Islet precursor cell (in vitro differentiated cells): Measurements from ENCODE around the gene ZC3HAV1.
"Not testable (repeated sequence)": the region's sequence is repeated elsewhere in the genome, so short reads cannot be mapped to it uniquely, and the experiment has no call there.

Source experiments
- DNase-seq: peaks from one replicate; pipeline ENCODE4 v3.0.0-alpha.2; 2018

Gene ZC3HAV1

DNA sequence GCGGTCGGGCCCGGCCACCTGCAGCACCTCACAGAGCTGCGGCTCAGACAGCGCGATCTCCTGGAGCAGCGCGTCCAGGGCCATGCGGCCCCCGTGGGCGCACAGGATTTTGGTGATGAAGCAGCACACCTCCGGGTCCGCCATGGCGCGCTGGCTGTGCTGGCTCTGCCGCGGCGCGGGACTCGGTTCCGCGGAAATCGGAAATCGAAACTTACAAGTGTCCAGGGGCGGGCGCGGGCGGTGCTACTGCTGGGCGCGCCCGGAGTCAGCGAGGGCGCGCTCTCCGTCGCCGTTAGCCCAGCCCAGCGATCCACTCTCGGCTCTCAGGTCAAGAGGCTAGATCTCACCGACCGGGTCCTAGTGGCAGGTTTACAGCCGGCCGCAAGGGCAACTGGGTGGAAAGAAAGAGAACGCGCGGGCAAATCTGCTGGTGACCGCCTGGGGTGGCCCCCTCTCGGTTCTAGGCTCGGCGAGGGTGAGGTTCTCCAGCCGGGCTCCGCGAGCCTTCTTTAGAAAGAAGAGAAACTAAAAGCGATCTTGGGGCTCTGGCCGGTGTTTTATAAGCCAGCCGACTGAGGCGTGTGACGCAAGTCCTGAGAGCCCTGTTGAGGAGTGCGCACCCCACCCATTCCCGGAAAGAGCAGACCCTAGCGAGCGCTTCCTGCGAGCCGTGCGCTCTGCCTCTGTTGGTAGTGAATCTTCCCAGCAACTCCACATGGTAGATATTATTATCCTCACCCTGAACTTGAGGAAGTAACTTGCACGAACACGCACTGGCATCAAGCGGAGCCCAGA, at the start of gene ZC3HAV1:
TSS of gene ZC3HAV1 (minus strand) at position 533 of the 795 bp plus-strand sequence. CDS start at position 144, 389 bp downstream.
- peak; percentile 88 for DNase-seq

DNA sequence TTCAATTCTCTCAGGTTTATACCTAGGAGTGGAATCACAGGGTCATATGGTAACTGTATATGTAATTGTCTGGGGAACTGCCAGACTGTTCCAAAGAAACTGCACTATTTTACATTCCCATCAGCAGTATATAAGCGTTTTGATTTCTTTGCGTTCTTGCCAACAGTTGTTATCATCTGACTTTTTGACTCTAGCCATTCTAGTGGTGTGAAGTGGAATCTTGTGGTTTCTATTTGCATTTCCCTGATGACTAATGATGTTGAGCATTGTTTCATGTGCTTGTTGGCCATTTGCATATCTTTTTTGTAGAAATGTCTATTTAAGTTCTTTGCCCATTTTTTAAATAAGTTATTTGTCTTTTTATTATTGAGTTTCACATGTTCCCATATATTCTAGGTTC, 44.3 kb upstream of the ZC3HAV1 start:
- DNase-seq, result no peak

DNA sequence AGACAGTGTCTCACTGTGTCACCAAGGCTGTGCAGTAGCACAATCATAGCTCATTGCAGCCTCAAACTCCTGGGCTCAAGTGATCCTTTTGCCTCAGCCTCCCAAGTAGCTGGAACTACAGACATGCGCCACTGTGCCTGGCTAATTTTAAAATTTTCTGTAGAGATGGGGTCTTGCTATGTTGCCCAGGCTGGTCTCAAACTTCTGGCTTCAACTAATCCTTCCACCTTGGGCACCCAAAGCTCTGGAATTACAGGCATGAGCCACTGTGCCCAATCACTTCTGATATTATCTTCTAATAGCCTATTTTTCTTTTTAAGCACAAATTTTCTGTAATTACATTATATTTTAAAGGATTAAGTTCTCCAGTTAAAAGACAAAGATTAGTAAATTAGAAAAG, 42.6 kb upstream of the ZC3HAV1 start:
- DNase-seq, result no peak

DNA sequence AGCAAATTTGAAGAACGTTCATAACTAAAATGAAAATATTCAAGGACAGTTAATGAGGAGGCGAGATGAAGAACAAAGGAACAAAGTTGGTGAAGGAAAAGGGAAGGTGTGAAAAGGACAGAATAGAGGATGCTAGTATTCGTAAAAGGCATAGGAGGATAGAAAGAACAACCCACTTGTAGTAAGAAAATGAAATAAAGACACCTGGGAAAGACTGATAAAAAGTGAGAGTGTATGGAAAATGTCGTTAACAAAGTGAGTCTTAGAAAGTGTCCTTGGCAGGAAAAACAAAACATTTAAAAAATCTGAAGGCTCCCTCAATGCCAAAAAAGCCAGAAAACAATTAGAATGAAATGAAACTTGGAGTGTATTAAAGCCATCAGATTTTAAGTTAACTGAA, 29.6 kb upstream of the ZC3HAV1 start:
- DNase-seq, result no peak

DNA sequence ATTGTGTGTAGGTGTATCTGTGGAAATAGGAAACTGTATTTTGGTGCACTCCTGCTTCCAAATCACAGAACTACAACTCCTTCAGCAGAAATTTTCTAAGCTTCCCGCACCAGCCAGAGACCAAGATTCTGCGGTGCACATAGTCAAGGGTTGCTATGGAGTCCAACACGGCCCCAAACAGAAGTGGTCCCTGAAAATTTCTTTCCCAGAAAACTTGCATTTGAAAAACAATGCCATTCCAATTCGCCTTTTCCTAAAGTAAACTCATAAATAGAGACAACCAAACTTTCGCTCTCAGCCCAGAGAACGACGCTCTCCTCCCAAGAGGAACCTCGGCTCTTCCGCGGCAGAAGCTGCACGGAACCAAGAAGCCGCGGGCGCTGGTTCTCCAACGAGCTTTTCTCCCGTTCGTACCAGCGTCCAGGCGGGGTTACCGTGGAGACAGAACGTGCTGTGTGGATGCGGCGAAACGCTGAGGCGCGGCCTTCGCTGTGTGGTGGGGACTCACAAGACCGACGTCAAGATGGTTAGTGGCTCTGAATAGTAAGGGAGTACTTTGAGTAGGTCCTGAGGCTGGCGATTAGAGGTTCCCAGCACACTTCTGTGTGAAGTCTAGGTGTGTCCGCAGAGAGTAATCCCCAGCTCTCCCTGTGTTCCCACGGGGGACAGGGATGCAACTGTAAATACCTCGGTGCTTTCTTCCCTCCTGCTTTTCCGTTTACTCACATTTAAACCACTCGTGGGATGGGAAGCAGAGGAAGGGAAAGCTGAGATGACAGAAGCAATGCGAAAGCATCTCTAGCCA, 24.0 kb upstream of the ZC3HAV1 start:
- DNase-seq, result peak; percentile 91

DNA sequence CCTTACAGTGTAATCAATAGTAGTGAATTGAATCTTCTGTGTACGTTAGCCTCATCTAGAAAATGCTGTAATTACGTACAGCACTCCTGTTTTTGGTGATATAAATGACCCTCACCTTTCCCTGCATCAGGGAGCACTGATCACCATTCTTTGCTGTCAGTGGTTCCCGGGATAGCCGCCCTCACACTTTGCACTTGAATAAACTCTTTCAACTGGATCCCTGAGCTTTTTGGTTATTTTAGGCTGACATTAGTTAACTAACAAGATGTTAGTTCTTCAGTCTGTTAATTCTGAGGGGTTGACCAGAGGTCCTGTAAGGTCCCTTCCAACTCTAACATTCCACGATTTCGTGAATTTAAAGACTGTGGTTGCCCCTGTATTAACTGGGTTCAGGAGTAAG, 23.4 kb upstream of the ZC3HAV1 start:
- no peak for DNase-seq

DNA sequence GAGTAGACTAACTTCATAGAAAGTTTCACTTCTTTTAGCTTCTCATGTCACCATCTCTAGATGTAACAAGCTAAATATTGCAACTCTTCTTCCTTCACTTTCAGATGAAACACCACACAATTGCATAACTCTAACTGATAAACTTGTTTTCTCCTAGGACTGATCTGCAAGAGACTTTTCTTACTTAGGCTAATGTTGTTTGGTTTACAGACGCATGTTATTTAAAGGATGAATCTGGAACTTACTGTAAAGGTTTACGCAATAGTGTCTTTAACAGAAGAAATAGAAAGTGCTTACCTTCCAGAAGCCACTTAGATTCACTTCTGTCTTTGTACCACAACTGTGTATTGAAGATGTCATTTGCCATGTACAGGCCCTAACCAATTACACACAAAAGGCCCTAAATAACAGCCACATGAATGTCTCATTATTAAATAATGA, 22.1 kb upstream of the ZC3HAV1 start:
- DNase-seq, result no peak

DNA sequence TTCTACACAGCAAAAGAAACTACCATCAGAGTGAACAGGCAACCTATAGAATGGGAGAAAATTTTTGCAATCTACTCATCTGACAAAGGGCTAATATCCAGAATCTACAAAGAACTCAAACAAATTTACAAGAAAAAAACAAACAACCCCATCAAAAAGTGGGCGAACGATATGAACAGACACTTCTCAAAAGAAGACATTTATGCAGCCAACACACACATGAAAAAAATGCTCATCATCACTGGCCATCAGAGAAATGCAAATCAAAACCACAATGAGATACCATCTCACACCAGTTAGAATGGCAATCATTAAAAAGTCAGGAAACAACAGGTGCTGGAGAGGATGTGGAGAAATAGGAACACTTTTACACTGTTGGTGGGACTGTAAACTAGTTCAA, 20.3 kb upstream of the ZC3HAV1 start:
- DNase-seq, result not testable (repeated sequence)

DNA sequence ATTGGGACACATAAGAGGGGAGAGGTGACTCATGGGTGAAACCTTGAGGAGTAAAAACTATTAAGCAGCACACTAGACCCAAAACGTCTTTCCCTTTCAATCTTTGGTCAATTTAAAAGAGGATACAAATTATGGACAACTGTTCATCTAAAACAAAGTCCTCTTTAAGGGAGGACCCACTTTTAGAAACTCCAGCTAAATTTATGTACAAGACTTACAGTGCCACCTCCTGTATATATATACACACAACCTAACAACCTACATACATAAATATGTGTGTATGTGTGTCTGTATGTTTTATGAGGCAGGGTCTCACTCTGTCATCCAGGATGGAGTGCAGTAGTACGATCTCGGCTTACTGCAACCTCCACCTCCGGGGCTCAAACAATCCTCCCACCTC, 18.1 kb upstream of the ZC3HAV1 start:
- DNase-seq, result no peak

DNA sequence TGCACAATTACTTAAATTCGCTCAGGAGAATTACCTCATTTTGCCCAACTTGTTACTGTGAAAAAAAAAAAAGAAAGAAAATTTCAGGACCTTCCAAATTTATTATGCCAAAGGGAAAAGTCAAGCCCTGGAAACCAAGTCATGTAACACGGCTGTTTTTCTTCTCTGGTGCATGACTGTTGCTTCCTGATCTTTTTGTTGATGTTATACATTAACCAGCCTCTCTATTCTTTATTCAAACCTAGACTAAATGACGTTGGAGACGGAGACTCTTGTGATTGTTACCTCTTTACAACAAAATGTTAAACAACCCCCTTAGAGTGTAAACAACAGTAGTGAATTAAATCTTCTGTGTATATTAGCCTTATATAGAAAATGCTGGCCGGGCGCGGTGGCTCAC, 16.1 kb upstream of the ZC3HAV1 start:
- no peak for DNase-seq

DNA sequence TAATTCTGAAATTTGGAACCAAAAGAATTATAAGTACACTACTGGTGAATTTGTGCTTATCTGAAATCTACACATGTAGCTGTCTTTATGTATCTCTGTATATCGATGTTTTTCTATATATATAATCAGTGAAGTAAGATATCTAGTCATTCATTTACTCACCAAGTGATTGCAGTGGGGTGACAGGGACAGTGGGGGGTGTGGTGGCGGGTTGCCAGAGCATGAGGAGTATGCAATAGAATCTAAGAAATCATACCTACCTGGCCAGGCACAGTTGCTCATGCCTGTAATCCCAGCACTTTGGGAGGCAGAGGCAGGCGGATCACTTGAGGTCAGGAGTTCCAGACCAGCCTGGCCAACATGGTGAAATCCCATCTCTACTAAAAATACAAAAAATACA, 15.5 kb upstream of the ZC3HAV1 start:
- not testable (repeated sequence) for DNase-seq

DNA sequence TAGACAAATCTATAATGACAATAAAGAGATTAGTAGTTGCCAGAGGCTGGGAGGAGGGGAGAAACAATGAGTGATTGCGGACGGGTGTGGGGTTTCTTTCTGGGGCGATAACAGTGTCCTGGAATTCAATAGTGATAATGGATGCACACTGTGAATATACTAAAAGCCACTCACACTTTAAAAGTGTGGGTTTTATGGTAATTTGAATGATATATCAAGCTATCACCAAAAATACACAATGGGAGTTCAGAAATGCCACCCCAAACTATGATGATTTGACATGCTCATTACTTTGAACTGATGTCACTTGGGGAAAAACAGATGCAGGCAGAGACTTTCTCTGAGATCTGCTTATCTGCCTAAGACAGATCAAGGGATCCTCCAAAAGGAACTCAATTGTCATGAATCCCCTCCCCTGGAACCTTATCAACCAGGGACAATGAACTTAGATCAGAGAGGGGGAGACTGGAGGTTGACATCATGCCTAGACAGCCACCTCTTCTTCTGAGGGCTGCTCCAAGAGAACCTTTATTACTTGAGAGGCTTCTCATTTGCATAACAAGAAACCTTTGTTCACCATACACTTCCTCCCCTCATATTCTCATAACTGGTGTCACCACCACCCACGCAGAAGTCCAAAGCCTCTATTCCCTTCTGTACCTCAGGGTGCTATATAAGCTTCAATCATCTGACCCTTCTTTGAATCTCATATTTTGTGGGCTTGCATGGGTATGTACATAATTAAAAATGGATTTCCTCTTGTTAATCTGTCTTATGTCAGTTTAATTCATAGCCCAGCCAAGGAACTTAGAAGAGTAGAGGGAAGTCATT, 14.8 kb upstream of the ZC3HAV1 start:
- DNase-seq, result no peak

DNA sequence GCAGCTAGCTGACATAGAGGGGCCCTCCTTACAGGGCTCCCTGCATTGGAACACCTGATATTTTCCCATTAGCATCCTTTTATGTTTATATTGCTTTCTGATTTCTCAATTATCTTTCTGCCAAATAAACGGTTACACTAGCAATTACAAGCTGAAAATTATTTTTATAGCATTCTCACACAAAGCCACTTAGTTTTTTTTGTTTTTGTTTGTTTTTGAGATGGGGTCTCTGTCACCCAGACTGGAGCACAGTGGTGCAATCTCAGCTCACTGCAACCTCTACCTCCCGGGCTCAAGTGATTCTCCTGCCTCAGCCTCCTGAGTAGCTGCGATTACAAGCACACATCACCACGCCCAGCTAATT, 9.9 kb upstream of the ZC3HAV1 start:
- no peak for DNase-seq

DNA sequence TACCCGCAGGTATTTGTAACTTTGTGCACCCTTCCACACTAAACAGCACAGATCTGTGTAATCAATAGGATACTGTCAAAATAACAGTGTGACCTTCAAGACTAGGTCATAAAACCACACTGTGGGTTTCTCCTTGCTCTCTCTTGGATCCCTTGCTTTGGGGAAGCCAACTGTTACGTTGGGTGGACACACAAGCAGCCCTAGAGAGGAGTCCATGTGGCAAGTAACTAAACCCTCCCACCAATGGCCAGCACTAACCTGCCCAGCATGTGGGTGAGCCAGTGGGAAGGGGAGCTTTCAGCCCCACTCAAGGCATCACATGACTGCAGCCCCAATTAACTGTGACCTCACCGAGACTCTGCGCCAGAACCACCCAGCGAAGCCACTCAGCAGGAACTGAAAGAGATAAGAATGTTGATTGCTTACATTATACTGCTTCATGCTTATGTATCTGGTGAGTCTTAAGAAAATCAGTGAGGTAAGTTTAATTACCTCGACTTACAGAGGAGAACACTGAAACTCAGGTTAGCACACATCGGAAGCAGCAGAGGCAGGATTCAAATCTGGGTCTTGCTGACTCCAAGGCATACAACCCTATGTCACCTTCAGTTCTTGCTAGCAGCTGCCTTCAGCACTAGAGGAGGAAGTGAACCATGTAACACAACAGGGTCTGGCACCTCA, 9.4 kb upstream of the ZC3HAV1 start:
- DNase-seq, result peak; percentile 58

DNA sequence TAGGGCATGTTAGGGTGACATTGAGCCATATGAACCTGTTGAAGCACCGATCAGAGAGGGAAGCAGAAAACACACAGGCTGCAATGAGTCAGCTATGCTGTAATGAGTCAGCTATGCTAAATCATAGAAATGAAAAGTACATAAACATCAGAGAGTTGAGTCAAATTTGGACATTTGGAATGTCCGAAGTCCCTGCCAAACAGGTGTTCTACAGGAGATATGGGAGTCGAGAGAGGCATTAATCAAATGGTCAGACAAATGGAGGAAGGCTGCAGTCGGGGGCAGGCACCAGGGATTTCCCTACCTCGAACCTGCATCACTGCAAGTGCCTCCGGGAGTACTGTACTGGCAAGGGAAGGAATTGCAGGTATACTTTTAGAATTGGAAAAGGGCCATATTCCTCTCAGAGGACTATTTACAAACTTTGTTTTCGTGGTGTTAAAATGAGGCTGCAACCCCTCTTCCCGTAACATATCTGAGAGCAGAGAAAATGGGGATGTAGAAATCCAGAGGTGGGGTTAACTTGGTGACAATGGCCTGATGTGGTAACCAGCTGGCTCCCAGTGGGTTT, 8.8 kb upstream of the ZC3HAV1 start:
- no peak for DNase-seq

DNA sequence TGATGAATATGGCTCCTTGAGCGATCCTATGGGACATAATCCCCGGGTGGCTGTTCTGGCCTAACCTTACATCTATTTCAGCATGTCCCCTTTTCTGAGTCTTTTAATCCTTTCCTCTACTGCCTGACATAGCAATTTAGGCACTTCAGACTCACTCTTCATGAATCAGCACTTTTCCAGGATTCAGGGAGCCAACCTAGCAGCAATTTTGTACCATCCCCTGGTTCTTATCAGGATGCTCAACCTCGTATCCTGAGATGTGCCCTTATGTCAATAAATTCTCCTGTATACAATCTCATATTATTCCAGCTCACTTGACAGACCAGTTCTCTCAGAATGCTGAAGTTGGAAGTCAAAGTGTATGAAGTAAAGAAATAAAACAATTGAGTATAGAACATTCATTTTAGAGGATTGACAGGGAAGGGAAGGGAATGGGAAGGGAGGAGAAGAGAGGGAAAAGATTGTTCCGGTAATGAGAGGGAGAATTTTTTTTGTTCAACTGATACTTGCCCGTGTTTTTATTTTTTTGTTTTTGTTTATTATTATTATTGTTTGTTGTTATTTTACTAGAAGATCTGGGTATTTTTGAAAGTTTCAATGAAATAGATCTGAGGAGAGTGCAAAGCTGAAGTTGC, 8.2 kb upstream of the ZC3HAV1 start:
- DNase-seq, result no peak

DNA sequence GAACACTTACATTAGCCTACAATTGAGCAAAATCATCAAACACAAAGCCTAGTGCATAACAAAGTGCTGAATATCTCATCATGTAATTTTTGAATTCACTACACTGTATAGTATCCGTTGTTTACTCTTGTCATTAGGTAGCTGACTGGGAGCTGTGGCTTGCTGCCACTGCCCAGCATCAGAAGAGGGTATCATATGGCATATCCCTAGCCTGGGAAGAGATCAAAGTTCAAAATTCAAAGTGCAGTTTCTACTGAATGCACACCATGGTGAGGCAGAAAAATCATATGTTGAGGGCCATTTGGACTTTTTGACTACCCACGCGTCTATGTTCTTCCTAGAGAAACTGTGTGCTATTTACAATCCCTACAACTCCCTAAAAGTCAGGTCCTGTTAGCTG, 7.5 kb upstream of the ZC3HAV1 start:
- DNase-seq, result no peak

DNA sequence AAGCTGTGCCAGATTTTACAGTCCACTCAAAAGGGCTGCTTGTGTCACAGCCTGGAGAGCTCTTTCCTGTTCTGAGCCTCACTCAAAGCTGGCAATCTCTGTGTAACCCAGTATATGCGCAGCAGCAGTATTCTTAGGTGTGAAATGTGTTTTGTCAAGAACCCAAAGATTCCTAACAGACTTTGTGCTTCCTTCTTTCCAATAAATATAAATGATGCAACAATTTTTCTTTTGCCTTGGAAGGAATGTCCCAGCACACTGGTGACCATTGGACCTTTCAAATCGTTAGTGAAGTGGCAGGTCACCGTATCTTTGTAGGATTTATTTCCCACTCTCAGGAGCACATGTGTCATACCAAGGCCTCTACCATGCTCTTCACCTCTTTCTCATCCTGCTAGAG, 5.6 kb upstream of the ZC3HAV1 start:
- no peak for DNase-seq

DNA sequence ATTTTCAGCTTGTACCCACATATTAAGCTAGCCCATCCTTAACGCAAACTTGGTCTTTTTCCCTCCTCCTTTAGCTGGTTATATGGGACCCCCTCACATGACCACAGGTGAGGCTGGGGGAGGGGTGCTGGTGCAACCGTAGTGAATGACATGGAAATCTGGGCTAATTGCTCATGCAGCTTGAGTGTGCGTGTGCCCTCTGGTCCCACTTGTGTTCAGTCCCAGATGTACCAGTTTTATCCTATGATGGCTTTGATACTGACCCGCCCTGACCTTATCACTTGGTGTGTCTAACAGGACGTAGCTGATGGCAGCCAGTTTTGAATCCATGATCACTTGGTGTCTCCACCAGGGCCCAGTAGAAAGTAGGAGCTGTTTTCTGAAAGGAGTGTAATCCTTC, 5.1 kb upstream of the ZC3HAV1 start:
- DNase-seq, result no peak

DNA sequence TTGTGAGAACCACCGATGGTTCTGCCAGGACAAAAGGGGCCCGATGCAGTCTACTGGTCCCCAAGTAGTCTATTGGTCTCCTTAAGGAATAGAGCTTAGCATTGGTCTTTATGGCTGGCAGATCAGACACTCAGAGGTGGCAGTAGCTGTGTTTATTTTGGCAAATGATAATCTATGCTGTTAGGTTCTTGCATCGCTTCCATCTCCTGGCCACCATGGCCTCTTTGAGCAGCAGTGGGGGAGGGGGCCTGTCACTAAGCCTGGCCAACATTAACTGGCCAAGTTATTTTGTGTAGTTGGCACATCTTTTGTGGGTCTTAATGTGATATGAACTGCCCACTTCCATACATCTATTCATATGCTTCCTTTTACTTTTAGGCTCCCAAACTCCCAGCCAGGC, 4.5 kb upstream of the ZC3HAV1 start:
- no peak for DNase-seq

DNA sequence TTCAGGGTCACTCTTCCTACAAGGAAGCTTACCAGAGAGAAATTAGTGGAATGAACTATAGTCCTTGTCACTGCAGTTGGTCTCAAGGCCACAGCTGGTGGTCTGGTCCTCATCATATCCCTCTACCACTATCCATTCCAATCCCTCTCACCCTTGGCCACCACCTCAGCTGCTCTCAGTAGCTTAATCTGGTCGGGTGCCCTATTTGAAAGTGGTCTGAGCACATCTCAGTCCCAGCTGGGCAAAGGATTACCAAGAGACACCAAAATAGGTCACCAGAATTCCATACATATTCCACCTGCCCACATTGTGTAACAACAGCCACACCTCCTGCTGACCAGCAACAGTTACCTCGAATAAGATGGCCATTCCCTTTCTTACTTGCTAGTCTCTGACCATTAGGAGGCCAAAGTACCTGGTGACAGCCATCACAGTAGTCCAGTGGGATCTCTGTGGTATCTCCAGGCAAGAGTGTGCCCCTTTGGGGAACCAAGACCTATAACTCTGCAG, 3.3 kb upstream of the ZC3HAV1 start:
- no peak for DNase-seq

DNA sequence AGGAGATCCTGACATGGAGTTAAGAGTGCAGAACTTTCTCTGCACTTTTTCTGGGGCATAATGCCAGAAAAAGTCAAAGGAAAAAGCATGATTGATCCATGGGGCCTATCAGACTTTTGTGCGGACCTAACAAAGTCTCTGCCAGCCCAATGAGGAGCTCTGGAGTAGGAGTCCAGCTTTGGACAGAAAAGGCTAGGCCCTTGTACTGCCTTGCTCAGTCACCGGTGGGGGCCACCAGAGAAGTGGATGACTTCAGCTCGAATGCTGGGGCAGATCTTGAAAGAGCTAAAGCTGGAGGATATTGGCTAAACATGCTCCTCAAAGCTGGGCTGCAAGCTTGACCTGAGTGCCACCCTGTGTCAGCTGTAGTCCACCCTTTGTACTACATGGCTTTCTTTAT, 2.8 kb upstream of the ZC3HAV1 start:
- no peak for DNase-seq
